T-helper 22 cell (primary cell): ENCODE data around the gene MAPKBP1.

Source experiments
- DNase-seq: peaks from one replicate; pipeline ENCODE4 v3.0.0-alpha.2; 2020; ENCODE audit warnings: low read depth

MAPKBP1 gene

GRCh38 chr15:41848631-41849030, 74.3 kb downstream of the MAPKBP1 start:
- DNase-seq: no peak

GRCh38 chr15:41849204-41849603, 74.9 kb downstream of the MAPKBP1 start:
- DNase-seq: no peak

- DNase-seq: no peak
These were observed 75.6 kb downstream of the MAPKBP1 start for GRCh38 chr15:41849861-41850260.

- no peak for DNase-seq
These were observed 76.3 kb downstream of the MAPKBP1 start for GRCh38 chr15:41850482-41851166.

- no peak for DNase-seq
These were observed 76.9 kb downstream of the MAPKBP1 start for GRCh38 chr15:41851167-41851523.

GRCh38 chr15:41851755-41852370, 77.6 kb downstream of the MAPKBP1 start:
- no peak for DNase-seq

- no peak for DNase-seq
These were observed 78.7 kb downstream of the MAPKBP1 start for GRCh38 chr15:41852736-41853590.

- no peak for DNase-seq
These were observed 79.5 kb downstream of the MAPKBP1 start for GRCh38 chr15:41853831-41854230.

GRCh38 chr15:41854443-41854842, 80.2 kb downstream of the MAPKBP1 start:
- DNase-seq: no peak

- no peak for DNase-seq
These were observed 81.1 kb downstream of the MAPKBP1 start for GRCh38 chr15:41855261-41855961.

GRCh38 chr15:41856262-41856661, 82.0 kb downstream of the MAPKBP1 start:
- no peak for DNase-seq

- no peak for DNase-seq
These were observed 82.4 kb downstream of the MAPKBP1 start for GRCh38 chr15:41856716-41857115.

GRCh38 chr15:41857316-41857715, 83.0 kb downstream of the MAPKBP1 start:
- DNase-seq: no peak

- DNase-seq: no peak
These were observed 84.5 kb downstream of the MAPKBP1 start for GRCh38 chr15:41858756-41859155.

- DNase-seq: no peak
These were observed 86.0 kb downstream of the MAPKBP1 start for GRCh38 chr15:41860049-41860828.

- DNase-seq: no peak
These were observed 87.6 kb downstream of the MAPKBP1 start for GRCh38 chr15:41861736-41862356.

GRCh38 chr15:41862515-41863116, 88.3 kb downstream of the MAPKBP1 start:
- DNase-seq: no peak

- no peak for DNase-seq
These were observed 91.3 kb downstream of the MAPKBP1 start for GRCh38 chr15:41865490-41866055.

- no peak for DNase-seq
These were observed 92.0 kb downstream of the MAPKBP1 start for GRCh38 chr15:41866263-41866703.

- DNase-seq: no peak
These were observed 92.7 kb downstream of the MAPKBP1 start for GRCh38 chr15:41866872-41867579.
